ENCODE results near the gene USH1G. TPM values are rescaled to one million over a fixed set of nuclear protein-coding genes. Genes with fewer than 3 reads are reported as not detected.

Gene USH1G
- total RNA-seq, 1 donor from 2014 or later = 0.56 TPM

DNA sequence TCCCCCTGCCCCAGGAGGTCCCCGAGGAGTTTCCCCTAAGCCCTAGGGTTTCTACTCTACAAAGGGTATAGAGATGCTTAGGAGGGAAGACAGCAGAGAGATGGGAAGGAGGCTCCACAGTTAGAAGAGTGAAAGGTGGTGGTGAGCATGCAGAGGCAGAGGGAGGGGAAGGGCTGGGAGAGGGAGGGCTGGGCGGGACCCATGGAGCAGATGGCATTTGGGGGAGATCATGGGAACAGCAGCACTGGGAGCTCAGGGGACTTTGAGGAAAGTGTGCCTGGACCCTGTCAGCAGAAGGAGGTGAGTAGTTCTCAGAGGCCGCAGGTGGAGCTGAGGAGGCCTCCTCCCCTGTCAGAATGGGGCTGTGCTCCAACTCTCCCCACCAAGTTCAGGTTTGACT is 12.0 kb upstream of the USH1G start:
- Mint-ChIP-seq H3K4me3 (no peak overlapping the region), H3K36me3 (no peaks in the 10 kb centered on the region), H3K4me1 (ENCODE audit: unreplicated experiment) (no peaks in the 10 kb centered on the region), H3K9me3 (no peaks in the 10 kb centered on the region), H3K27me3 (peaks cover 88% of the 10 kb centered on the region), H3K27ac (no peak overlapping the region)
- TF ChIP-seq, protein P1, sequence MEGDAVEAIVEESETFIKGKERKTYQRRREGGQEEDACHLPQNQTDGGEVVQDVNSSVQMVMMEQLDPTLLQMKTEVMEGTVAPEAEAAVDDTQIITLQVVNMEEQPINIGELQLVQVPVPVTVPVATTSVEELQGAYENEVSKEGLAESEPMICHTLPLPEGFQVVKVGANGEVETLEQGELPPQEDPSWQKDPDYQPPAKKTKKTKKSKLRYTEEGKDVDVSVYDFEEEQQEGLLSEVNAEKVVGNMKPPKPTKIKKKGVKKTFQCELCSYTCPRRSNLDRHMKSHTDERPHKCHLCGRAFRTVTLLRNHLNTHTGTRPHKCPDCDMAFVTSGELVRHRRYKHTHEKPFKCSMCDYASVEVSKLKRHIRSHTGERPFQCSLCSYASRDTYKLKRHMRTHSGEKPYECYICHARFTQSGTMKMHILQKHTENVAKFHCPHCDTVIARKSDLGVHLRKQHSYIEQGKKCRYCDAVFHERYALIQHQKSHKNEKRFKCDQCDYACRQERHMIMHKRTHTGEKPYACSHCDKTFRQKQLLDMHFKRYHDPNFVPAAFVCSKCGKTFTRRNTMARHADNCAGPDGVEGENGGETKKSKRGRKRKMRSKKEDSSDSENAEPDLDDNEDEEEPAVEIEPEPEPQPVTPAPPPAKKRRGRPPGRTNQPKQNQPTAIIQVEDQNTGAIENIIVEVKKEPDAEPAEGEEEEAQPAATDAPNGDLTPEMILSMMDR (conservative IDR thresholded peaks at IDR 0.05) = no peak
- no peak for DNase-seq (ENCODE audit: extremely low spot score, unreplicated experiment)

DNA sequence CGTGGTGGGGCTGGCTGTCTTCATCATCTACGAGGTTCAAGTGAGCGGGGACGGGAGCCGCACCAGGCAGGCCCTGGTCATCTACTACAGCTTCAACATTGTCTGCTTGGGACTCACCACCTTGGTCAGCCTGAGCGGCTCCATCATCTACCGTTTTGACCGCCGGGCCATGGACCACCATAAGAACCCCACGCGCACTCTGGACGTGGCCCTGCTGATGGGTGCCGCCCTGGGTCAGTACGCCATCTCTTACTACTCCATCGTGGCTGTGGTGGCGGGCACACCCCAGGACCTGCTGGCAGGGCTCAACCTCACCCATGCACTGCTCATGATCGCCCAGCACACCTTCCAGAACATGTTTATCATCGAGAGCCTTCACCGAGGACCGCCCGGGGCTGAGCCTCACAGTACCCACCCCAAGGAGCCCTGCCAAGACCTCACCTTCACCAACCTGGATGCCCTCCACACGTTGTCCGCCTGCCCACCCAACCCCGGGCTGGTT is 7.5 kb upstream of the USH1G start:
- no peaks in the 10 kb centered on the region for H3K9me3 Mint-ChIP-seq
- H3K4me3 Mint-ChIP-seq = no peak overlapping the region
- no peak overlapping the region for H3K27ac Mint-ChIP-seq
- no peaks in the 10 kb centered on the region for H3K4me1 Mint-ChIP-seq (ENCODE audit: unreplicated experiment)
- no peaks in the 10 kb centered on the region for H3K36me3 Mint-ChIP-seq
- no peak for DNase-seq (ENCODE audit: extremely low spot score, unreplicated experiment)
- TF ChIP-seq, protein P1 (conservative IDR thresholded peaks at IDR 0.05) = no peak
- H3K27me3 Mint-ChIP-seq = peaks cover 98% of the 10 kb centered on the region

DNA sequence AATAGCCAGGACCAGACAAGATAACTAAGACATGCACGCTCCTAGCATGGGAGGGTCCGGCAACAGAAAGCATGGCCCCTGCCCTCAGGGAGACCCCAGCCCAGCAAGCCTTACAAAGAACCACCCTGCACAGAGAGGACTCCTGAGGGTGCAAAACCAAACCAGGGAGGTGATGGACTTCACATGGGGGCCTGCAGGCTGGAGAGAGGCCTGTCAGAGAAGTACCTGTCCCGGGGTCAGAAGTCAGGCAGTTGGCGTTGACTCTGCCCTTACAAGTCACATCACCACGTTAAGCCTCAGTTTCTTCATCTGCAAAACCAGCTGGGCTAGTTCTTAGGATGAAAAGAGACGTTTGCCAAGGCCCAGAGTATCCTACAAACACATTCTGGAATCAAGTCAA is 5.7 kb upstream of the USH1G start:
- no peaks in the 10 kb centered on the region for H3K4me1 Mint-ChIP-seq (ENCODE audit: unreplicated experiment)
- TF ChIP-seq, protein P1 (conservative IDR thresholded peaks at IDR 0.05) = no peak
- H3K9me3 Mint-ChIP-seq = no peaks in the 10 kb centered on the region
- no peak for DNase-seq (ENCODE audit: extremely low spot score, unreplicated experiment)
- no peak overlapping the region for H3K4me3 Mint-ChIP-seq
- no peak overlapping the region for H3K27ac Mint-ChIP-seq
- H3K27me3 Mint-ChIP-seq = peaks cover 99% of the 10 kb centered on the region
- no peaks in the 10 kb centered on the region for H3K36me3 Mint-ChIP-seq

DNA sequence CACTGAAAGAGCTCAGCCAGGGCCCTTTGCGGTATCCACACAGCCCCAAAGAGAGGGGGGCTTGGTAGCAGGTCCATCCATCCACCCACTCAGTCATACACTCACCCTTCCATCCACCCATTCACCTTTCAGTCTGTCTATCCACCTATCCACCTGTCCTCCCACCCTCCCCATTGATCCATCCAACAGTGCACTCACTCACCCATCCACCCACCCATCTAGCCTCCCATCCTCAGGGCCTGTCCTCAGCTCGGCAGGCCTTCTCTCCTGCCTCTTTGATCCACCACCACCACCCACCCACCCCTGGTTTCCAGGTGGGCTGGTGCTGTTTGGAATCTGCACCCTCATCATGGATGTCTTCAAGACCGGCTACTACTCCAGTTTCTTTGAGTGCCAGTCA is 2.2 kb upstream of the USH1G start:
- Mint-ChIP-seq H3K27me3 (peaks cover 80% of the 10 kb centered on the region), H3K36me3 (no peaks in the 10 kb centered on the region), H3K27ac (no peak overlapping the region), H3K9me3 (no peaks in the 10 kb centered on the region), H3K4me1 (ENCODE audit: unreplicated experiment) (no peaks in the 10 kb centered on the region), H3K4me3 (no peak overlapping the region)
- DNase-seq (ENCODE audit: extremely low spot score, unreplicated experiment) = no peak
- TF ChIP-seq, protein P1 (conservative IDR thresholded peaks at IDR 0.05) = no peak

DNA sequence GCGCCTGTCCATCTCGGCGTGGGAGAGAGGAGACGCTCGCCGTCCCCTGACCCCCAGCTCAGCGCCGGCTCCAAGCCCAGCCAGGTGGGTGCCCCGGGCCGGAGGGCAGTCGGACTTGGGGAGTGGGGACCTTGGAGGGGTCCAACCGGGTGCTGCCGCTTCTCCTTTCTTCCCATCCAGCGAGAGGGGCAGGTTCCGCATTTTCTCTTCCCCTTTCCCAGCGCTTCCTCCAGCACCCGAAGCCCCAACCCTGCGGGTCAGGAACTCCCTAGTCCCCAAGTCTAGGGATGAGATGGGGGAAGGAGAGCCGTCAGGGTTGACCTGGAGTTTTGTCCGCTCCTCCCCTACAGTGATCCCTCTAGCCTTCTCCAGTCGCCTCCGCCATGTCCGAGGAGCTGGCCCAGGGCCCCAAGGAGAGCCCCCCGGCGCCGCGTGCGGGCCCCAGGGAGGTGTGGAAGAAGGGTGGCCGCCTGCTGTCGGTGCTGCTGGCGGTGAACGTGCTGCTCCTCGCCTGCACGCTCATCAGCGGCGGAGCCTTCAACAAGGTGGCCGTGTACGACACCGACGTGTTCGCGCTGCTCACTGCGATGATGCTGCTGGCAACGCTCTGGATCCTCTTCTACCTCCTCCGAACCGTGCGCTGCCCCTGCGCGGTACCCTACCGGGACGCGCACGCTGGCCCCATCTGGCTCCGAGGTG is 1.3 kb upstream of the USH1G start, which contains the start of gene OTOP2:
TSS of gene OTOP2 (plus strand) at position 24 of the 699 bp plus-strand sequence. CDS start at position 384, 360 bp downstream.
- H3K27me3 Mint-ChIP-seq = peaks cover 72% of the 10 kb centered on the region
- no peaks in the 10 kb centered on the region for H3K36me3 Mint-ChIP-seq
- H3K9me3 Mint-ChIP-seq = no peaks in the 10 kb centered on the region
- peak within 1 kb of the TSS; percentile 71 for H3K4me3 Mint-ChIP-seq
- H3K27ac Mint-ChIP-seq = no peak within 1 kb of the TSS
- no peaks in the 10 kb centered on the region for H3K4me1 Mint-ChIP-seq (ENCODE audit: unreplicated experiment)
- TF ChIP-seq, protein P1 (conservative IDR thresholded peaks at IDR 0.05) = no peak
- DNase-seq (ENCODE audit: extremely low spot score, unreplicated experiment) = no peak

All from type B pancreatic cell (in vitro differentiated cells).